GM21825 (cell line): Measurements from ENCODE around the gene CYP2F1.

ENCODE experiments used
- ATAC-seq: cut with Tn5 transposase; IDR thresholded peaks from one replicate; pipeline ENCODE4 v1.9.1; 2021; ENCODE audit warnings: mild to moderate bottlenecking, moderate library complexity; ENCODE audit not compliant: unreplicated experiment

The CYP2F1 gene

DNA sequence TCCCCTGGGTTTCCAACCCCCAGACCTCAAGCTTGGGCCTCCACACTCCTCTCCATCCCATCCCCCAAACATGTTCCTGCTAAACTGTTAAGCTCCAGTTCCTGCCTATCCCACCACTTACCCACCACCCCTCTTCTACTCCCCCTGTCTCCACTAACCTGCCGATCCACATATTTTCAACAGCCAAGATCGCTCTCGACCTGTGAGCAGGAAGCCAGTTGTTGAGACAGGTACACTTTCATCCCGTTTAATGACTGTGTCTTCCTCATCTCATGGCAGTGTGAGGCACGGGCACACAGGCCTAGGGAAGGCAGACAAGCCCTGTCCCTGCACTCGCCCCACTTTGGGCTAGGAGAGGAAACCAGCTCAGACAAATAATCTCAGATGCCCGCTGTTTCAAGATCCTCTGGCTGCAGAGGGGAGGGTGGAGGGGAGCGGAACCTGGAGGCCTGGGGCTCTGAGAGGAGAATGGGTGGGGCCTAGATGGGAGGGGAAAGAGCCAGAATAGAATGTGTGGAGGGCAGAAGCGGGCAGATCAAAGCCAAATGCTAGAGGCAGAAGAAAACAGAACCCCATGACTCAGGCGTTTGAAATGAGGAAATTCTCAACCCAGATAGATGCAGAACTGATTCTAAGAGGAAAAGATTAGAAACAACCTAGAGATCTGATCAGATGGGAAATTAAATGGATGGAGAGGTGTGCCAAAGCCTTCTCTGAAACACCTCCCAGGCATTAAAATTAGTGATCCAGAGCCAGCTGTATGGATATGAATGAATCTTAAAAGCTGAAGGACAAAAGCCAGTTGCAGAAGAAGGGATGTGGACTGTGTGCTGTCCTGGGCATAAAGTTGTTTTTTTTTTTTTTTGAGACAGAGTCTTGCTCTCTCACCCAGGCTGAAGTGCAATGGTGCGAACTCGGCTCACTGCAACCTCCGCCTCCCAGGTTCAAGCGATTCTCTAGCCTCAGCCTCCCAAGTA, 61.9 kb downstream of the CYP2F1 start:
- ATAC-seq, result no peak
